NCI-H2196 treated with DMSO at 0.1 percent for 48 hours (cell line): ENCODE results near the gene TCF25.
"Not testable (repeated sequence)": the region's sequence is repeated elsewhere in the genome, so short reads cannot be mapped to it uniquely, and the experiment has no call there.

Experiments
- DNase-seq: peaks from one replicate; lab custom pipeline; 2025; ENCODE audit not compliant: unreplicated experiment; lab: John Stamatoyannopoulos, UW

TCF25 gene, protein sequence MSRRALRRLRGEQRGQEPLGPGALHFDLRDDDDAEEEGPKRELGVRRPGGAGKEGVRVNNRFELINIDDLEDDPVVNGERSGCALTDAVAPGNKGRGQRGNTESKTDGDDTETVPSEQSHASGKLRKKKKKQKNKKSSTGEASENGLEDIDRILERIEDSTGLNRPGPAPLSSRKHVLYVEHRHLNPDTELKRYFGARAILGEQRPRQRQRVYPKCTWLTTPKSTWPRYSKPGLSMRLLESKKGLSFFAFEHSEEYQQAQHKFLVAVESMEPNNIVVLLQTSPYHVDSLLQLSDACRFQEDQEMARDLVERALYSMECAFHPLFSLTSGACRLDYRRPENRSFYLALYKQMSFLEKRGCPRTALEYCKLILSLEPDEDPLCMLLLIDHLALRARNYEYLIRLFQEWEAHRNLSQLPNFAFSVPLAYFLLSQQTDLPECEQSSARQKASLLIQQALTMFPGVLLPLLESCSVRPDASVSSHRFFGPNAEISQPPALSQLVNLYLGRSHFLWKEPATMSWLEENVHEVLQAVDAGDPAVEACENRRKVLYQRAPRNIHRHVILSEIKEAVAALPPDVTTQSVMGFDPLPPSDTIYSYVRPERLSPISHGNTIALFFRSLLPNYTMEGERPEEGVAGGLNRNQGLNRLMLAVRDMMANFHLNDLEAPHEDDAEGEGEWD

DNA sequence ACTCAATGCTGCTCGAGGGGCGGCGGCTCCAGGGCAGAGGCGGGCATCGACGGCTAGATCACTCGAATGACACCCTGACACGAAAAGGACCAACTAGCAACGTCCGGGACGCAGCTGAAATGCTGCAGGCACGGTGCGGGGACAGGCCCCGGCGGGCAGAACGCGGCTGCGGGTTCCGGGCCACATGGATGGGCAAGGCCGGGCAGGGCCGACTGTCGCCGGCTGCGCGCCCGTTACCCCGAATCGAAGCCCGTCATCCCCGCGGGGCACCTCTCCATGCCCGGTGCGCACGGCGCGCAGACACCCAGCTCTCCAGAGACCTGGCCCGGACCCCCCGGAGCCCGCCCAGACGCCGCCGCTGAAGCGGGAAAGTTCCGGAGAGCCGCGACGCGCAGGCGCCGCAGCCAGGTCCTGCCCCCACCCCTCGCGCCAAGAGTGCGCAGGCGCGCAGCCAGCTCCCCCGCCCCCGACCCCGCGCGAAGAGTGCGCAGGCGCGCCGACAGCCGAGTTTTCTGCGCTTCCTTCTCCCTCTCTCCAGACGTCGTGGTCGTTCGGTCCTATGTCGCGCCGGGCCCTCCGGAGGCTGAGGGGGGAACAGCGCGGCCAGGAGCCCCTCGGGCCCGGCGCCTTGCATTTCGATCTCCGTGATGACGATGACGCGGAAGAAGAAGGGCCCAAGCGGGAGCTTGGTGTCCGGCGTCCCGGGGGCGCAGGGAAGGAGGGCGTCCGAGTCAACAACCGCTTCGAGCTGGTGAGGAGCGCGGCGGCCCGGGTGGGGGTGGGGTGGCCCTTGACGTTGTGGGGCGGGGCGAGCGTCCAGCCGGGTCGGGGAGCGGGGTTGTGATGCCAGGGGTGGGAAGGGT lies at the start of gene TCF25:
TCF25 (plus strand) TSS at position 484 of the 863 bp plus-strand sequence; CDS start at position 560, 76 bp downstream.
- peak; percentile 32 for DNase-seq

DNA sequence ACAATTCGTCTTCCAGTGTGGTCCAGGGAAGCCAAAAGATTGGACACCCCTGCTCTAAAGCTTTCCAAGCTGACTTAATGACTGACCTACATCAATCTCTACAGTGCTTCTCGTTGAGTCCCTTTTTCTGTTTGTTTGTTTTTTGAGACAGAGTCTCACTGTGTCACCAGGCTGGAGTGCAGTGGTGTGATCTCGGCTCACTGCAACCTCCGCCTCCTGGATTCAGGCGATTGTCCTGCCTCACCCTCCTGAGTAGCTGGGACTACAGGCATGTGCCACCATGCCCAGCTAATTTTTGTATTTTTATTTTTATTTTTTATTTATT lies 49.6 kb upstream of the TCF25 start:
- DNase-seq = not testable (repeated sequence)

DNA sequence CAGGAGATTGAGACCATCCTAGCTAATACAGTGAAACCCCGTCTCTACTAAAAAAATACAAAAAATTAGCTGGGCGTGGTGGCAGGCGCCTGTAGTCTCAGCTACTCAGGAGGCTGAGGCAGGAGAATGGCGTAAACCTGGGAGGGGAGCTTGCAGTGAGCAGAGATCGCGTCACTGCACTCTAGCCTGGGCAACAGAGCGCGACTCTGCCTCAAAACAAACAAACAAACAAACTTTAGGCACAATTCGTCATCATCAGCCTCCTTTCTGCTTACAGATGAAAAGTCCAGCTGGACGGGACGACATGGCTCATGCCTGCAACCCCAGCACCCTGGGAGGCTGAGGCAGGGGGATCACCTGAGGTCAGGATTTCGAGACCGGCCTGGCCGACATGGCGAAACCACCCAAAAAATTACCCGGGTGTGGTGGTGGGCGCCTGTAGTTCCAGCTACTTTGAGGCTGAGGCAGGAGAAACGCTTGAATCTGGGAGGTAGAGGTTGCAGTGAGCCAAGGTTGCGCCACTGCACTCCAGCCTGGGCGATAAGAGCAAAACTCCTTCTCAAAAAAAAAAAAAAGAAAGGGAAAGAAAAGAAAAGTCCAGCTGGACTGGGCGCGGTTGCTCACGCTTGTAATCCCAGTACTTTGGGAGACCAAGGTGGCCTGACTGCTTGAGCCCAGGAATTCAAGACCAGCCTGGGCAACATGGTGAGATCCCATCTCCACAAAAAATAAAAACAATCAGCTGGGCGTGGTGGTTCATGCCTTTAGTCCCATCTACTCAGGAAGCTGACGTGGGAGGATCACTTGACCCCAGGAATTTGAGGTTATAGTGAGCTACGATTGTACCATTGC lies 46.6 kb upstream of the TCF25 start:
- no peak for DNase-seq

DNA sequence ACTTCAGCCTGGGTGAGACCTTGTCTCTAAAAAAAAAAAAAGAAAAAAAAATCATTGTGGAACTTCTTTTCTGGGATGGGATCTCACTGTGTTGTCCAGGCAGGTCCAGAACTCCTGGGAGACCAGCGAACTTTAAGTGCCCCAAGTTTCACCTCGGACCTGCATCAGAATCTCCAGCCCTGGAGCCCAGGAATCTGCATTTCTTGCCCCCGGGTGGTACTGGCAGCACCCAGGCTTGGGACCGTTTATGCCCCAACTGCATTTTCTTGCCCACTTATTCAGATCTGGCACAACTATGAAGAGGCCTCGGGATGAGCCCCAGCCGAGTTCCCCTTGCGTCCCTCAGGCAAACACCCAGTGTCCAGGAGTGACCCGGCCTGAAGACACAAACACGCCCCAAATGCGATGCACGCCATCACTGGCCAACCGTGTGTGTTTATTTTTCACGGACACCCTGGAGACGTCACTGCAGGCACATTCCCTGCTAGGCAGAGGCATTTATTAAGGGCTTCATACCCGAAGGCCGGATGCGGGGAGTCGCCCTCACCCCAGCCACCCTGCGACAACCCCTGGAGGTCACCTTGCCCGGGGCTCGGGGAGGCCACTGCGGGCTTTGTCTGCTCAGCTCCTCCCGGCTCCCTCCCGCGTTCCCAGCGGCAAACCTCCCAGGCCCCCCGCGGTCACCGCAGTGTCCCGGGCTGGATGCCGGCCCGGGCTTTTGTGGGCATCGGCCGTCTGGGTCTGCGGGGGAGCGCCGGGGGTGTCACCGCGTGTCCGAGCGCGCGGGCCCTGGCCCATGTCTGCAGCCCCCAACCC lies 45.8 kb upstream of the TCF25 start:
- no peak for DNase-seq

DNA sequence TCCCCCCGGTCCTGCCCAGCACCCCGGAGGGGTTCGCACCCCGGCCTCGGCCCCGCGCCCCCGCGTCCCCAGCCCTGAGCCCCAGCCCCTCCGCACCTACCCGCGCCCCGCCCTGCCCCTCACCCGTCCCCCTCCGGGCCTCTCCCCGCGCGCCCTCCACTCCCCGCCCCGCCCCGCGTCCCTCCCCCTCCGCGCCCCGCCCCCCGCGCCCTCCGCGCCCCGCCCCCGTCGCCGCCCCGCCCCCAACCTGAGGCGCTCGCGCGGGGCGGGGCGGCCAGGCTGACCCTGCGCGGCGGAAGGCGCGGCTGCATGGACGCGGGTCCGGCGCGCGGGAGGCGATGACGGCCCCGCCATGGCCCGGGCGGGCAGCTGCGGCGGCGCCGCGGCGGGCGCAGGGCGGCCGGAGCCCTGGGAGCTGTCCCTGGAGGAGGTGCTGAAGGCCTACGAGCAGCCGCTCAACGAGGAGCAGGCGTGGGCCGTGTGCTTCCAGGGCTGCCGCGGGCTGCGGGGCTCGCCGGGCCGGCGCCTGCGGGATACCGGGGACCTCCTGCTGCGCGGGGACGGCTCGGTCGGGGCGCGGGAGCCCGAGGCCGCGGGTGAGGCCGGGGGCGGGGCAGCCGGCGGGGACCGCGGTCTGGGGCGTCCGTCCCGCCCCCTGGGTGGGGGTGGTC lies 45.1 kb upstream of the TCF25 start, which contains the start of gene SPIRE2:
SPIRE2 (plus strand) TSS at position 277 of the 671 bp plus-strand sequence; CDS start at position 353, 76 bp downstream.
- no peak for DNase-seq

DNA sequence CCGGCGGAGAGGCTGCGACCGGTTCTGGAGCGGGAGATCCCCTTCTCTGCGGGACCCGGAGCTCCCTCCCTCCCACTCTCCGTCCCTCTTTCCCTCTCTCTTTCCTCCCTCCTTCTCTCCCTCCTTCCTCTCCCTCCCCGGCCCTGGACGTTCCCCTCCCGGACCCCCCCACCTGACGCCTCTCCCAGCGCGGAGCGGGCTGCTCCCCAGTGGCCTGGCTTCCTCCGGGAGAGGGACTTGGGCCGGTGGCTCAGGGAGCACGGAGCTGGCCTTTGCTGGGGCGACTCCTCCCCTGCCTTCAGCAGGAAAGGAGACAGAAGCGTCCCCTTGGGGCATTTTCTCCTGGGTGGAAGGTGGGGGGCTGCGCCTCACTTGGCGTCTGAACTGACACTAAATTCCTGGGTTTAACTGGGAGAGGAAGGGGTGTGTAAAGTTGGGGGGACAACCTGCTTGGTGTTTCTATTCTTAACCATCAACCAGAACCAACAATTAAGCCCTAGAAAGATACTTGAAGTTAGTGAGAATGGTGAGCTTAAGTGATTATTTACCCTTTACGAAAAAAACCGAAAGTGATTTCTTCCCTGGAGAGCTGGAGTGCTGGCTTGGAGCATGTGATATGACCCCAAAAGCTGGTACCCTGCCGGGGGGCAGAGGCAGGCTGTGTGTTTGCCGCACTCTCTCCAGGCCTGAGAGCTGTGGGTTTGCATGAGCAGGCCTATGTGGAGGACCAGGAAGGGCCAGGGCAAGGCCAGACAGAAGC lies 44.3 kb upstream of the TCF25 start:
- DNase-seq = no peak

DNA sequence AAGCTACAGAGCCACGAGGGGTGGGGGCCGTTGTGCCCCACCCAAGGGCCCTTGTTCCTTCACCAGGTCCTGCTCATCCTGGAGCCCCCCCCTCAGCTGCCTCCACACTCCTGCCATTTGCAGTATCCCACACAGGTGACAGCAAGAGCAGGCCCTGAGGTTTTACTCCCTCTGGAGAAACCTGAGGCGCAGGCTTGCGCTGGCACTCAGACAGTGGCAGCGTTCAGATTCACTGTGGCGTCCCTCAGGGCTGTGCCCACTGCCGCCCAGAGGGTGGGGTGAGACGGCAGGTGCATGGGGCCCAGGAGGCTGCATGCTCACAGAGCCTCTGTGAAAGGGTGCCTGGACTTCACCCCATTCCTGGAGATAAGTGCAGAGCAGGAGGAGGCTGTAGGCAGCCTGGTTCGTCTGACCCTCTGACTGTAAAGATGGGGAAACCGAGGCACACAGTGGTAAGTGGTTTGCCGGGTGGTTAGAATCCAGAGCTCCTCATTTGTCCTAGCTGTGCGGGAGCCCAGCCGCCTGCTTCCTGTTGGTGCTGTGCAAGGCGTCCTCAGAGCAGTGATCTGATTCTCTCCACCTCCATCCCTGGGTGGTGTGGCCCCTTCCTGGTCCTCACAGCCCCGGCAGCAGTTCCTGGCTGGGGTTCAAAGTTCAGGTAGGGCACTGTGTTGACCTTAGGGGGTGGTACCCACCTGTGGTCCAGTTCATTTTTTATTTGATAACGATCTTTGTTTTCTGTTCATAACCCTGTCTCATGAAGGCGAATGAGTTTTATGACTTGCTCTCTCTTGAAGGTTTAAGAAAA lies 43.6 kb upstream of the TCF25 start:
- DNase-seq = no peak

DNA sequence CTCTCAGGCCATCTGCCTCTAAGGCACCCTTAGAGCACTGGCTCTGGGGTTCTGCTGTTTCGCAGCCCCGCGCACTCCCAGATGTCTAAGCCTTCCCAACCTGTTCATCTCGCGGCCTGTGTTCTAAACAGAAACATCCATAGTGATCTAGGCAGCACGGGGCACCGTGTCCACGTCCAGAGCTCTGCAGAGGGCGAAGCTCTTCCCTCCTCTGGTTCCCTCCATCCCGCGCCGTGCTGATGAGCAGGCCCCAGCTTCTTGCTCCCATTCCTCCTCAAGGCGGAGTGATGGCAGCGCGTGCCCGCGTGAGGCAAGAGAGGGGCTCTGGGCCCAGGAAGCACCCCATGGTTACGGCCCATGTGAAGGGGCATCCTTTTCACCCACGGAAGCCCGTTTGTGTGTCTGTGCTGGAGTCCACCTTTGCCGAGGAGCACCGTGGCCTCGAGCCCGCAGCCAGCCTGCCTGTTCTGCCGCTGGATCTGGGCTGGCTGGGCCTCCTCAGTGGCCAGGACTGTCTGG lies 41.5 kb upstream of the TCF25 start:
- DNase-seq = no peak

DNA sequence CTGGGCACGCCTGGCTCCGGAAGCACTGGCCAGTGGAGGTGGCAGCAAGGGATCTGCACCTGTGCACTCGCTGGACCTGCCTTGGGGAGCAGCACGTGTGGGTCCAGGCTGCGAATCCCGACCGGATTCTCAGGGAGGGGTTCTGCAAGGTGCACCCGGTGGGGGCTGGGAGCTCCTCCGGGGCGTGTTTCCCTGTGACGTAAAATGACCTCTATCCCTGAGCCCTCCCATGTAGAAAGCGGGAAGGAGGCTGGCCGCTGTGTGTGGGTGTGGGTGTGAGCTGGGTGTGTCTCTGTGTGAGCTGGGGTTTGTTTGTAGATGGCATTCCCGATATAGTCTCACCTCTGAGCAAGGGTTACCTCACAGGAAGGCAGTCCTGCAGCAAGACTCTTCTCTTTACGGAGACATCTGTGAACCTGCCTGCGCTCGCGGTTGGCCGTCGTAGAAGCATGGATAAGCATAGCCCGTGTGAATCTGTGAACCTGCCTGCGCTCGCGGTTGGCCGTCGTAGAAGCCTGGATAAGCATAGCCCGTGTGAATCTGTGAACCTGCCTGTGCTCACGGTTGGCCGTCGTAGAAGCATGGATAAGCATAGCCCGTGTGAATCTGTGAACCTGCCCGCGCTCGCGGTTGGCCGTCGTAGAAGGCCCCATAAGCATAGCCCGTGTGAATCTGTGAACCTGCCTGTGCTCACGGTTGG lies 39.6 kb upstream of the TCF25 start:
- DNase-seq = not testable (repeated sequence)

DNA sequence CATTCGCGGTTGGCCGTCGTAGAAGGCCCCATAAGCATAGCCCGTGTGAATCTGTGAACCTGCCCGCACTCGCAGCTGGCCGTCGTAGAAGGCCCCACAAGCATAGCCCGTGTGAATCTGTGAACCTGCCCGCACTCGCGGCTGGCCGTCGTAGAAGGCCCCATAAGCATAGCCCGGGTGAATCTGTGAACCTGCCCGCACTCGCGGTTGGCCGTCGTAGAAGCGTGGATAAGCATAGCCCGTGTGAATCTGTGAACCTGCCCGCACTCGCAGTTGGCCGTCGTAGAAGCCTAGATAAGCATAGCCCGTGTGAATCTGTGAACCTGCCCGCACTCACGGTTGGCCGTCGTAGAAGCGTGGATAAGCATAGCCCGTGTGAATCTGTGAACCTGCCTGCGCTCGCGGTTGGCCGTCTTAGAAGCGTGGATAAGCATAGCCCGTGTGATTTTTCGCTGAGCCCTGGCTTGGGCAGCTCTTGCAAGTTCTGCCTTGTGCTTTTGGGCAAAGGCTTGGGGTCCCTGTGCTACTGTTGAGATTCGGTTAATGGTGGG lies 38.5 kb upstream of the TCF25 start:
- DNase-seq = not testable (repeated sequence)

DNA sequence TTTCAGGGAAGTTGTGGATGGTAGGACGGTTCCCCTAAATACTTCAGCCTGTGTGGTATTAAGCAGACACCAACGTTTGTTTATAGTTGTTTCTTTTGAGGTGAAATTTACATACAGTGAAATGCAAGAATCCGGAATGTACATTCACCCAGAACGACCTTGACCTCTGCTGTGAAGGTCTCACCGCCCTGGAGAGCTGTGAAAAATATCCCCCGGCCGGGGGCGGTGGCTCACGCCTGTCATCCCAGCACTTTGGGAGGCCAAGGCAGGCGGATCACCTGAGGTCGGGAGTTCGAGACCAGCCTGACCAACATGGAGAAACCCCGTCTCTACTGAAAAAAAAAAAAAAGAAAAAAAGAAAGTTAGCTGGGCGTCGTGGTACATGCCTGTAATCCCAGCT lies 36.9 kb upstream of the TCF25 start:
- DNase-seq = not testable (repeated sequence)

DNA sequence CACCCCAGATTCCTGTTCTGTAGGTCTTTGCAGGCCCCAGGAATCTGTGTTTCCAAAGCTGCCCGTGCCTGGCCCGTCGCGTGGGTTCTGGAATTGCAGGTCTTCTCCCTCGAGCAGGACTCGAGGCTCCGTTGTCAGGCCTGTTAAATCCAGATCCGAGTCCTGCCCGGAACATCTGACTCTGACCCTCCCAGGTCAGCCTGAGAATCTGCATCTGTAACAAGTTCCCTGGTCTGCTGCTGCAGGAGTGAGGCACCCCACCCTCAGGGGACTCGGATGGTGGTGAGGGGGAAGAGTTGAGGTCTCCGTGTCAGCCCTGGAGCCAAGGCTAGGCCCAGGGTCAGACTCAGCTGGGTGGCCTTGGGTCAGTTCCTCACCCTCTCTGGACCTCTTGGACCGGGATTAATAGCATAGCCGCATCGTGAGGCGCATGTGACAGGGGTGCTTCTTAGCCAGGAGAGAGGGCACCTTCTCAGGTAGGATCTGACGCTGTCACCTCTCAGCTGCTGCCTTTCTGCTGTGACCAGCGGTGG lies 36.3 kb upstream of the TCF25 start:
- DNase-seq = no peak

DNA sequence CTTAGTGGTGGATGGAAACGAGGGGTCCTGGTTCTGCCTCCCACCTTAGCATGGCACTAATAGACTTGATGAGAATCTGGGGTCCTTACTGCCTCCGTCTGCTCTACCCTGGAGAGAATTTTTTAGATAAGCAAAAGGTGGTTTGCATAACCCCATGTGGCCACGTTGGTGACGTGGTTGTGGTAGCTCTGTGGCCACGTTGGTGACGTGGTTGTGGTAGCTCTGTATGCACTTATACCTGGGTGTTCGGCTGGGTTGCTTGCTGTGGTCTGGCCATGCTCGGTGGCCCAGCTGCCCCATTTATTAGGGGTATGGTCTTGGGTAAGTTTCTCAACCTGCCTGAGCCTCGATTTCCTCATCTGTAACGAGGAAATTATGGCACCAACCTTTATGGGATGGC lies 32.1 kb upstream of the TCF25 start:
- no peak for DNase-seq

DNA sequence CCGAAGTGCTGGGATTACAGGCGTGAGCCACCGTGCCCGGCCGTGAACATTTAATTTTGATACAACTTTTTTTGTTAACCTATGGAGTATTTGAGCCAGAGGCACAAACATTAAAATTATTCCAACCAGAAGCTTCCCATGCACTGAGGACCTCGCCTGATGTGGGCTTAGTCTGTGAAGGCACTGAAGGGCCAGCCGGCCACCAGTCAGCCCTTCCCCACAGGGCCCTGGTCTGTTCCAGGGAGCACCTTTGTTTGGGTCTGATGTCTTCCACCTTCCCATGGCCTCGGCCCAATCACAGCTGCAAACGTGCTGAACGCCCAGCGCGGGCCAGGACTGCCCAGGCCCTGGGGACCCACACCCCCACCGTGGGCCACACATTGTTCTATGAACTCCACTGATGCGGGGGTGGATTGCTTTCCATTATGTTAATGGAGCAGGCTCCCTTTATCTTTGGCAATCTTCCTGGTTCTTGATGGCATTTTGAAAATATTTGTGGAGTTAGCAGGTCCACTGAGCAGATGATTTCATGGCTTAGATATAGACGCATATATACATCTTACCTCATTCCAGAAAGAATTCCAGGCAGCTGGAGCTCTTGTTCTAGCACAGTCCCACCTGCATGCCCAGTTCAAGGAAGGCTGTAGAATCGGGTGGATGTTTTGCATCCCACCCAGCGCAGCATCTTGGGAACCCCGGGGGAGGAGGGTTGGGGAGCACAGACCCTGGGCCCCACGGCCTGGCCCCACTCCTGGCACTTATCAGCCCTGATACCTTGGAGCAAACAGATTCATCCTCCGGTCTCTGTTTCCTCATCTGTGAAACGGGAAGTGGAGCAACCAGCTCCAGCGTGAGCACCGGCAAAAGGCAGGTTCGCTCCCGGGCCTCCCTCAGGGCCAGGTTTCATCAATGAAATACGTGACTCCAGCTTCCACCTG lies 30.7 kb upstream of the TCF25 start:
- DNase-seq = no peak
